Glomerular visceral epithelial cell (primary cell): ENCODE results near the gene FAM237B.

Experiments
- DNase-seq: peaks from one replicate; pipeline ENCODE4 v3.0.0-alpha.2; 2016; ENCODE audit errors: extremely low spot score

The FAM237B gene

DNA sequence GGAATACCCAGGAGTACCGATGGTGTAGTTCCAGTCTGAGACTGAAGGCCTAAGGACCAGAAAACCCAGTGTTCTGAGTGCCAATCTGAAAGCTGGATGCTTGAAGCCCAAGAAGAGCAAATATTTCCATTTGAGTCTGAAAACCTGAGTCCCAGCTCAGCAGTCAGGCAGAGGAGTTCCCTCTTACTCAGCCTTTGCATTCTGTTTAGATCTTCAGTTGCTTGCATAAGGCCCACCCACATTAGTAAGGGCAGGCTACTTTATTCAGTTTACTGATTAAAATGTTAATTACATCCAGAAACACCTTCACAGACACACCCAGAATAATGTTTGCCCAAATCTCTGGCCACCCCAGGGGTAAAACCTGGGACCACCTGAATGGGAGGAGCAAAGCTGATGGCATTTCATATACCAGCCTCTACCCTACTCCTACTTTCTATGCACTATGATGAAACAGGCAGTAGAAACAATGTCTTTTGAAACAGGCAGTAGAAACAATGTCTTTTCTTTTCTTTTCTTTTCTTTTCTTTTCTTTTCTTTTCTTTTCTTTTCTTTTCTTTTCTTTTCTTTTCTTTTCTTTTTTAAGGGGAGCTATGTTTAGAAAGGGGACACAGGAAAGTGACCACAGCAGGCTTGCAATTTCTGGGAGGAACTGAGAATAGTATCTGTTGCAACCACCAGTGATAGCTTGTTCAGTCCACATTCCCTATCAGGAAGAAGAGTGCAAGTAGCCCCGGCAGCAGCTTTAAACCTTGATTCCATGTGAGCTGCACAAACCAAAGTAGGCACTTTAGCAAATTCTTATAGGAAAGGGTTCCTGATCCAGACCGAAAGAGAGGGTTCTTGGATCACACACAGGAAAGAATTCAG lies 30.6 kb downstream of the FAM237B start:
- DNase-seq, result no peak

DNA sequence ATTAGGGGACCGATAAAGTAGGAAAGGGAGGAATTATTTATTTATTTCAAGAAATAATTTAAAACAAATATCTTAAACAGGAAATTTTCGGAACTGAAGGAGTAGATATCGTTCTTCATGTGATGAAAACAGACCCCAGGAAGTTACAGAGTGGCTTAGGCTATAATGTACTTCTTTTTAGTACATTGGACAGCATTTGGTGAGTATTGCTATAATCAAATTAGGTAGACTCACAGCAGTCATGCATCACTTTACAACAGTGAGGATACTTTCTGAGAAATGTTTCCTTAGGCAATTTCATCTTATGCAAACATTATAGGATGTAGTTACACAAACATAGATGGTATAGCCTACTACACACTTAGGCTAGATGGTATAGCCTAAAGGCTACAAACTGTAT lies 33.0 kb downstream of the FAM237B start:
- no peak for DNase-seq

DNA sequence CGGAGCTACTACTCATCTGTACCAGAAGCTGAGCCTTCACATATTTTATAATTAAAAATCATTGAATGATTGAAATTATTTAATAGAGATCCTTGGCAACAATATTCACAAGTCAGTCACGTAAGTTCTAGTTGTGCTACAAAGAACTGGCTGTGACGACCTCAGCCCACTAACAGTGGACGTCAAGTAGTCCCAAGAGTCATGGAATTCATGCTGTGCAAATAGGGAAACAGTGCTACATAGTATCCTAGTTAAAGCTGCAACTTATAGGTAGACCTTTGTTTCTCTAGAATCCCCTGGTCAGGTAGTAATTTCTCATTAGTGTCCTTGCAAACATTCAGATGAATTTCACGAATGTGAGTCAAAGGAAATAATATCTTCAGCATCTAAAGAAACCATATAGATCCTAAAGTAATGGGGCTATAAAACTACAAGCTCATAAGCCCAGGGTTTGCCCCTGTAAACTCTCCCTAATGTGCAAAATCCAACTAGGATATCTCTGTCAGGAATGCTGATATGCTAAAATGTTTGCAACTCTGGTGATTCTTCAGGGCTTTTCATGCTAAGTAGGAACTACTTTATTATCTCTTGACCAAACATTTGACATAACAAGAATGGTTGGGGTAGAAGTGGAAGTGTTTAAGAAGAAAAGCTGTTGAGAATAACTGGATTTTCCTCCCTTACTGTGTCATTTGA lies 44.9 kb downstream of the FAM237B start:
- no peak for DNase-seq

DNA sequence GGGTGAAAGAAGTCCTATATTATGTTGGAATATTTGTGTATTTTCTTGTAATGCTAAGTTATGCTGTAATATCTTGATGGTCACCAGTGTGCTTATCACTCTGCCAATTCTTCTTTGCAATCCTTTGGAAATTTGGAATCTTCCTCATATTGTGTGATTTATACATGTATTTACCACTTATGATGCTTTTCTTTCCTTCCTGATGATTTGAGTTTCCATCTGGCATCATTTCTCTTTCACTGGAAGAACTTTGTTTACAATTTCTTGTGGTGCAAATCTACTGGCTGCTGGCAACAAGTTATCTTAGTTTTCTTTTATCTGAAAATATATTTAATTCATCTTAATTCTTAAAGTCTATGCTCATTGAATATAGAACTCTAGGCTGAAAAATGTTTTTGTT lies 46.9 kb downstream of the FAM237B start:
- no peak for DNase-seq

DNA sequence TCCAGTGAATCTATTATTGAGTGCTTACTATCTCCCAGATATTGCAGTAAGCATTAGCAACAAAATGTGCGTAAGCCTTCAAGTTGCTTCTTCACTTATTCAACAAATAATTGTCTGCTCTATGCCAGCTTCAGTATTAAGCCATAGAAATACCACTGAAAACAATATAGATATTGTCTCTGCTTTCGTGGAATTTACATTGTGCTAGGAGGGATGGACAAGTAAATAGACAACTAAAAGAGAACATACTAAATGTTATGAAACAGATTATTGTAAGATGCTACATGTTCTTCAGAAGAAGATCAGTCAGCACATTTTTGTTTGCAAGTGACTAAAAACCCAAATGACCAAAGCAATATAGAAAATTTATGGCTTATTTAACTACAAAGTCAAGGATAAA lies 48.9 kb downstream of the FAM237B start:
- DNase-seq, result no peak

DNA sequence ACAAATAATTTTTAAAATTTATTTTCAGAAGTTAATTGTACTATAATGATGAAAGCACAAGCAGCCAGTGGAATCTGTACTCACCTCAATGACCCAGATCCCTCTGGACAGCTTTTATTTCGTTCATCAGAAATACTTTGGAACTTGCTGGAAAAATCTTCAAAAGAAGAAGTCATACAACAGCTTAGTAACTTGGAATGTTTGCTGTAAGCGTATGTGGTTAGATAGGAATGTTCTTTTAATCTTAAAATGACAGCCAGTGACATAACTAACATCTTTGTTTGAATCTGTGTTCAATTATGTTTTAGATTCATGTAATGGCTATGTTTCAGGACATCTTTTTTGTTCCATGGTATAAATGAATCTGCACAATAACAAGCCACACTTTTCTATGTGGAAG lies 49.4 kb downstream of the FAM237B start:
- DNase-seq, result peak; percentile 3

DNA sequence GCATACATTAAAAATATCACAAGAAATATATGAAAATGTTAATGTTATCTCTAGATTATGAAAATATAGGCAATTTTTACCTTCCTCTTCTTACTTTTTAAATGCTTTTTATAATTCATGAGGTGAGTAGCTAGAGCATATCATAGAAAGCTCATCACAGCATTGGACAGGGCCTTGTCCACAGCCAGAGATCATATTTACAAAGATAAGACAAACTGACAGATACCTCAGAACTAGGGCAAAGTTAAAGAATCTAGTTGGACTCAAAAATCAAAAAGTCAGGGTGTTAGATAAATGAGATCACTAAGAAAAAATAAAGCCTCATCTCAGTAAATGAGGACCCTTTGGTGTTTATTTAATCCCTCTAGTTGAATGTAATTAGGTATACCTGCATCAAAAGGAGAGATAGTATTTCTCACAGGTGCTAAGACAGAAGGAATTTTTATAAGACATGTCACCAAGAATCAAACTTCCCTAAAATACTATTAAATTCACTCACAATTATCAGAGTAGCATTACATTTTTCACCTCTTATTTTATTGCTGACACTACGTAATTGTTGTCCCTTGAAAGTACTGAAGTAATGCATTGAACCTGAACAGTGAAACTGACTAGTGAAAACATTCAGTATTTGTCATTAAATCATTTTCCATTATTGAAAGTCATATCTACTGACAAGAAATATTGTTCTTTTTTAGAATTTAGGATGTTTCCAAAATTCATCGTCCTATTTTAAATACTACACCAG lies 50.5 kb downstream of the FAM237B start:
- DNase-seq, result no peak

DNA sequence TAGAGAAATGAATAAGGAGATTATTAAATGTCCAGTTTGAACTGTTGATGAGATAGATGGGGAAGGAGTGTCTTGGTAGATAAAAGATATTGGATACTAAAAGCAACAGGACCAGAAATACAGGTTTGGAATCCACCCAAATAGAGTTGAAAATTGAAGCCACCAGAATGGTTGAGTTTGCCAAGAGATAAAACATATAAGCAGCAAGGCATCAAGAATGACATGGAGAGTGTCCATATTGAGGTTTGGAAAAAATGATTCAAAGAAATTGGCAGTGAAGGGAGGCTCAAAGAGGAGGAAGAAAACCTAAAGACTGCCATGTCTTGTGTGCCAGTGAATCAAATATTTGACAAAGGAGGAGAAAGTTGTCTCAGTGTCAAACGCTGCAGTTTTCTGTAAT lies 51.9 kb downstream of the FAM237B start:
- DNase-seq, result no peak

DNA sequence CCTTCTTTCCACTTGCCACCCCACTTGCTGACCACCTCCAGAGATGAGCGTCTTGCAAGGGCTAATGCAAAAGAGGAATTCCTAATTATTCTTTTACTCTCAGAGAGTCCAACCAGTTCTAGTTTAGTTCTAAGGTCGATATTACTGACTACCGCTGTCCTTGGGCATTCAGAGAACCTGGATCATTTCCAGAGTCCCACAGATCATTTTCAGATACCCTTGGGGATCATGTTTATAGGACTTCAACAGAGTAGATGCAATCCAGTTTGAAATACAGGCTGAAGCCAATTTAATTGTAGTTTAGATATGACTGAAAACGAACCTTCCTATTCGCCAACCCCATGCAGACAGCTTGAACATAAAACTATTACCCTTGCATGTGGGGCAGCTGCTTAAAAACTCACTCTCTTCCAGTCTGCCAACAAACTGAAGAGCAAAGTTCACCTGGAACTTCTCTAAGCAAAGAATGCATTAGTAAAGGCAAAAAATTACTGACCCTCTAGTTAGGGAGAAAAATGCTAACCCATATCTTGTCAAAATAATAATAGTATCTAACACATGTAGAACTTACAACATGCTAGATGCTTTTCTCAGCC lies 53.7 kb downstream of the FAM237B start:
- no peak for DNase-seq

DNA sequence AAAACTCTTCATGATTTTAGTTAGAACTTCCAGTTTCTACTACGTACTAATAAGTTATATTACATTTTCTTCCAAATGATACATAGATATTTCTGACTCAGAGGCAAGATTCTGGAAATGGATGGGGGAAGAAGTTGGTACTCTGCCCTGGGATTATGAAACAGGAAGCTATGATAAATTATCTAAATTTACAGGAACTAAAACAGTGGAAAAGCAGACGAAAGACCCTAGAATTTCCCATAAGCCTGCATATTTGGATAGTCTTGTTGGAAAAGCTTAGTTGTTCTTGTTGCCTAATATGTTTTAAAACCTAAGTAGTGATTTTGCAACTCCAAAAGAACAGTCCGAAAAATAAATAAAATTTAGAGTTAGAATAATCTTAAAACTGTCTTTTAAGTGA lies 54.3 kb downstream of the FAM237B start:
- DNase-seq, result no peak
